IMR-90 (cell line): ENCODE results near the gene PPA2. TPM values are rescaled to one million over a fixed set of nuclear protein-coding genes. Genes with fewer than 3 reads are reported as not detected.

Experiments
- ATAC-seq: fragments of 200-7000 bp; cut with Tn5 transposase; 2 replicates; pipeline ENCODE4 v1.9.1; 2020; ENCODE audit warnings: low read depth, mild to moderate bottlenecking, moderate library complexity
- BruUV-seq: library from RNA; stranded (reverse); fragments of 400-500 nt; replicated peaks from 2 replicates; lab custom pipeline; 2021; lab: Mats Ljungman, UMichigan
- CTCF ChIA-PET: fragments of 300-600 bp; formaldehyde crosslinking; extraction: SDS; loops from one replicate; lab custom pipeline; 2021; ENCODE audit warnings: antibody characterized with exemption; lab: Yijun Ruan, JAX
- POLR2A ChIA-PET: fragments of 300-600 bp; sonication (Branson Sonifier 250); formaldehyde crosslinking; loops from one replicate; lab custom pipeline; 2022; ENCODE audit warnings: antibody characterized with exemption; ENCODE audit not compliant: unreplicated experiment; lab: Charles Lee
- DNase-seq: peaks from one replicate; pipeline ENCODE4 v3.0.0; 2013
- H2AFZ ChIP-seq: replicated peaks from 2 replicates; pipeline ENCODE3; 2013; ENCODE audit warnings: low read length, mild to moderate bottlenecking; ENCODE audit not compliant: poor library complexity
- H2AK5ac ChIP-seq: 2 replicates; pipeline ENCODE4 v1.6.1; 2013; ENCODE audit warnings: low read depth, low read length, inconsistent platforms
- H2AK9ac ChIP-seq: replicated peaks from 2 replicates; pipeline ENCODE3; 2013; ENCODE audit warnings: mild to moderate bottlenecking, low read depth, low read length, moderate library complexity; ENCODE audit not compliant: poor library complexity
- H2BK120ac ChIP-seq: 2 replicates; pipeline ENCODE4 v1.6.1; 2013; ENCODE audit warnings: low read depth, low read length, inconsistent platforms
- H2BK15ac ChIP-seq: 3 replicates; pipeline ENCODE4 v1.6.1; 2013; ENCODE audit warnings: low read depth, low read length, inconsistent platforms
- H2BK20ac ChIP-seq: 2 replicates; pipeline ENCODE4 v1.6.1; 2013; ENCODE audit warnings: low read depth, mild to moderate bottlenecking, inconsistent platforms, low read length, moderate library complexity
- H2BK5ac ChIP-seq: 2 replicates; pipeline ENCODE4 v1.6.1; 2013; ENCODE audit warnings: mild to moderate bottlenecking, low read depth, low read length, inconsistent platforms; ENCODE audit not compliant: poor library complexity, severe bottlenecking
- H3K14ac ChIP-seq: replicated peaks from 2 replicates; pipeline ENCODE4 v1.6.1; 2013; ENCODE audit warnings: low read depth, low read length, inconsistent platforms
- H3K18ac ChIP-seq: 2 replicates; pipeline ENCODE4 v1.6.1; 2013; ENCODE audit warnings: low read depth, low read length, control low read depth
- H3K23ac ChIP-seq: 2 replicates; pipeline ENCODE4 v1.6.1; 2013; ENCODE audit warnings: low read depth, low read length, inconsistent platforms
- H3K27ac ChIP-seq: 2 replicates; pipeline ENCODE4 v1.5.1; 2013; ENCODE audit warnings: mild to moderate bottlenecking, control low read depth, low read length; ENCODE audit not compliant: insufficient read depth
- H3K27me3 ChIP-seq: 2 replicates; pipeline ENCODE4 v1.6.1; 2013; ENCODE audit warnings: low read length; ENCODE audit not compliant: control insufficient read depth, insufficient read depth
- H3K36me3 ChIP-seq: 2 replicates; pipeline ENCODE4 v1.6.1; 2013; ENCODE audit warnings: low read length, mixed read lengths; ENCODE audit not compliant: control insufficient read depth, insufficient read depth
- H3K4ac ChIP-seq: 2 replicates; pipeline ENCODE4 v1.6.1; 2013; ENCODE audit warnings: low read depth, low read length, inconsistent platforms
- H3K4me1 ChIP-seq: 2 replicates; pipeline ENCODE4 v1.6.1; 2013; ENCODE audit warnings: low read length, mixed read lengths; ENCODE audit not compliant: control insufficient read depth, insufficient read depth
- H3K4me2 ChIP-seq: 2 replicates; pipeline ENCODE4 v1.6.1; 2013; ENCODE audit warnings: low read depth, mild to moderate bottlenecking, control low read depth, low read length, moderate library complexity
- H3K4me3 ChIP-seq: 2 replicates; pipeline ENCODE4 v1.5.1; 2013; ENCODE audit warnings: low read depth, mild to moderate bottlenecking, control low read depth, low read length, moderate library complexity; ENCODE audit not compliant: insufficient read depth
- H3K56ac ChIP-seq: 2 replicates; pipeline ENCODE4 v1.6.1; 2013; ENCODE audit warnings: low read length, inconsistent platforms; ENCODE audit not compliant: insufficient read depth; ENCODE audit errors: extremely low read depth
- H3K79me1 ChIP-seq, 2 experiments: 2 replicates each; pipeline ENCODE4 v1.6.1; 2013; ENCODE audit warnings: low read length in 2 of 2, inconsistent platforms in 1 of 2, low read depth in 1 of 2
- H3K9ac ChIP-seq: 2 replicates; pipeline ENCODE4 v1.6.1; 2013; ENCODE audit warnings: low read depth, low read length, control low read depth
- H3K9me1 ChIP-seq: 2 replicates; pipeline ENCODE4 v1.6.1; 2013; ENCODE audit warnings: low read length, inconsistent platforms; ENCODE audit not compliant: insufficient read depth
- H3K9me3 ChIP-seq: 2 replicates; pipeline ENCODE4 v1.6.1; 2013; ENCODE audit warnings: low read length; ENCODE audit not compliant: control insufficient read depth, insufficient read depth
- H4K20me1 ChIP-seq: 2 replicates; pipeline ENCODE4 v1.6.1; 2013; ENCODE audit warnings: low read length, inconsistent platforms; ENCODE audit not compliant: insufficient read depth
- H4K5ac ChIP-seq: 2 replicates; pipeline ENCODE4 v1.6.1; 2013; ENCODE audit warnings: mild to moderate bottlenecking, low read depth, low read length, control low read depth
- H4K8ac ChIP-seq, 2 experiments: 2 replicates each; pipeline ENCODE4 v1.6.1; 2013; ENCODE audit warnings: low read depth in 2 of 2, low read length in 2 of 2, control low read depth in 1 of 2, inconsistent platforms in 1 of 2
- H4K91ac ChIP-seq: 2 replicates; pipeline ENCODE4 v1.6.1; 2013; ENCODE audit warnings: low read depth, low read length, inconsistent platforms; ENCODE audit not compliant: insufficient read depth
- BHLHE40 ChIP-seq: fragments of 150-350 bp; IDR thresholded peaks from 2 replicates; pipeline ENCODE4 v1.6.1; 2016; ENCODE audit warnings: mild to moderate bottlenecking, low read depth, low read length
- CEBPB ChIP-seq: IDR thresholded peaks from 2 replicates; pipeline ENCODE4 v1.6.1; 2012; ENCODE audit warnings: low read depth, low read length, improper control_type of control experiment
- CHD1 ChIP-seq: IDR thresholded peaks from 2 replicates; pipeline ENCODE4 v1.6.1; 2012; ENCODE audit warnings: low read depth, low read length, improper control_type of control experiment
- CTCF ChIP-seq: conservative IDR thresholded peaks from 2 replicates; pipeline ENCODE4 v1.5.1; 2012; ENCODE audit warnings: mild to moderate bottlenecking, low read depth, low read length, improper control_type of control experiment
- ELK1 ChIP-seq: fragments of 150-350 bp; IDR thresholded peaks from 2 replicates; pipeline ENCODE4 v1.6.1; 2016; ENCODE audit warnings: low read depth, mild to moderate bottlenecking, low read length, moderate library complexity, borderline replicate concordance
- FOS ChIP-seq: fragments of 150-350 bp; IDR thresholded peaks from 2 replicates; pipeline ENCODE4 v1.6.1; 2016; ENCODE audit warnings: low read depth, low read length
- MAFK ChIP-seq: IDR thresholded peaks from 2 replicates; pipeline ENCODE4 v1.6.1; 2012; ENCODE audit warnings: low read depth, low read length, improper control_type of control experiment
- MAZ ChIP-seq: IDR thresholded peaks from 2 replicates; pipeline ENCODE4 v1.6.1; 2012; ENCODE audit warnings: low read depth, mild to moderate bottlenecking, low read length, improper control_type of control experiment, moderate library complexity, borderline replicate concordance
- MXI1 ChIP-seq: IDR thresholded peaks from 2 replicates; pipeline ENCODE4 v1.6.1; 2012; ENCODE audit warnings: low read depth, mild to moderate bottlenecking, low read length, moderate library complexity, borderline replicate concordance
- NFE2L2 ChIP-seq: fragments of 150-350 bp; IDR thresholded peaks from 2 replicates; pipeline ENCODE4 v1.6.1; 2016; ENCODE audit warnings: low read depth, mild to moderate bottlenecking, low read length
- POLR2A ChIP-seq: IDR thresholded peaks from 2 replicates; pipeline ENCODE4 v1.6.1; 2012; ENCODE audit warnings: mild to moderate bottlenecking, low read depth, low read length
- RAD21 ChIP-seq: IDR thresholded peaks from 2 replicates; pipeline ENCODE4 v1.6.1; 2012; ENCODE audit warnings: low read length, improper control_type of control experiment
- RCOR1 ChIP-seq: IDR thresholded peaks from 2 replicates; pipeline ENCODE4 v1.6.1; 2012; ENCODE audit warnings: mild to moderate bottlenecking, low read length, improper control_type of control experiment; ENCODE audit not compliant: insufficient replicate concordance
- RFX5 ChIP-seq: IDR thresholded peaks from 2 replicates; pipeline ENCODE4 v1.8.0; 2012; ENCODE audit warnings: low read depth, mild to moderate bottlenecking, low read length, moderate library complexity
- SMC3 ChIP-seq: fragments of 150-350 bp; IDR thresholded peaks from 2 replicates; pipeline ENCODE4 v1.6.1; 2016; ENCODE audit warnings: low read depth, mild to moderate bottlenecking, antibody characterized with exemption, low read length, moderate library complexity
- USF2 ChIP-seq: fragments of 150-350 bp; IDR thresholded peaks from 2 replicates; pipeline ENCODE4 v1.6.1; 2017; ENCODE audit warnings: mild to moderate bottlenecking, antibody characterized with exemption, low read length, low read depth
- WGBS, 2 experiments: methylation state at CpG; one replicate each; pipeline versions ENCODE4 v1.1.5 to v1.1.7; 2013; ENCODE audit warnings: missing lambda C conversion rate in 2 of 2; ENCODE audit not compliant: insufficient read length in 1 of 2; ENCODE audit errors: extremely low coverage in 2 of 2; 5-methylcytosine and 5-hydroxymethylcytosine counted together
- dilution Hi-C: fragments of 300-500 bp; cut with HindIII; formaldehyde crosslinking; loops from one replicate; pipeline ENCODE4 v1.14.3; 2018; ENCODE audit warnings: low sequenced_read_pairs; ENCODE audit not compliant: unreplicated experiment
- in situ Hi-C: fragments of 300-500 bp; cut with MboI; formaldehyde crosslinking; loops from 3 replicates; pipeline ENCODE4 v1.14.3; 2019; ENCODE audit warnings: low sequenced_read_pairs, inconsistent platforms, mixed read lengths
- intact Hi-C: fragments of 100-400 bp; cut with micrococcal nuclease; formaldehyde crosslinking; loops from 2 replicates; pipeline ENCODE4 v1.10.0; 2022
- polyA plus RNA-seq, 3 experiments: library from polyadenylated mRNA; depleted of rRNA; stranded (reverse); fragments of >200 nt; gene quantifications; 2 replicates each; pipeline ENCODE4 v1.2.3, GENCODE V29; 2012; ENCODE audit warnings: low replicate concordance in 1 of 3
- total RNA-seq: library from RNA; depleted of rRNA; stranded (reverse); fragments of >200 nt; gene quantifications from 2 replicates; pipeline ENCODE4 v1.2.3, GENCODE V29; 2012

PPA2 gene
- total and polyA plus RNA-seq, 2 of the 4 experiments (the other 2 are of a cell fraction) = 43.1 to 52.5 TPM

GRCh38 chr4:105345838-105346237, 128.0 kb downstream of the PPA2 start:
- Histone ChIP-seq H2BK15ac (no peak overlapping the region), H4K5ac (no peak overlapping the region), H2AK9ac (no peak overlapping the region), H4K8ac (no peak overlapping the region), H3K18ac (no peak overlapping the region), H3K4me1 (no peaks in the 10 kb centered on the region), H2AK5ac (no peak overlapping the region), H3K9ac (no peak overlapping the region), H3K4me3 (no peak overlapping the region), H3K27ac (no peak overlapping the region), H3K79me1 (no peaks in the 10 kb centered on the region), H3K36me3 (no peaks in the 10 kb centered on the region), H3K23ac (no peak overlapping the region), H3K4me2 (no peak overlapping the region), H3K56ac (no peak overlapping the region), H4K20me1 (no peaks in the 10 kb centered on the region), H3K14ac (no peak overlapping the region), H2BK5ac (no peak overlapping the region), H3K9me1 (no peaks in the 10 kb centered on the region), H2AFZ (no peak overlapping the region), H2BK120ac (no peak overlapping the region), H3K4ac (no peak overlapping the region), H2BK20ac (no peak overlapping the region), H4K91ac (no peak overlapping the region), H3K27me3 (no peaks in the 10 kb centered on the region), H3K9me3 (no peaks in the 10 kb centered on the region)
- in situ Hi-C loops (no loop called here), intact Hi-C loops (no loop called here), dilution Hi-C loops (no loop called here)
- TF ChIP-seq FOS = no peak
- no peak for TF ChIP-seq RCOR1
- TF ChIP-seq RFX5 = no peak
- TF ChIP-seq ELK1 = no peak
- TF ChIP-seq USF2 = no peak
- TF ChIP-seq CHD1 = no peak
- TF ChIP-seq MAZ = no peak
- no peak for TF ChIP-seq POLR2A
- no peak for TF ChIP-seq BHLHE40
- no peak for TF ChIP-seq RAD21
- TF ChIP-seq CTCF = no peak
- TF ChIP-seq SMC3 = no peak
- no peak for TF ChIP-seq MXI1
- no peak for TF ChIP-seq NFE2L2
- no peak for TF ChIP-seq MAFK
- no peak for TF ChIP-seq CEBPB
- no CpG with 5 or more reads among the region's 2 CpGs for WGBS, 2 experiments
- POLR2A ChIA-PET = no interaction called here
- ATAC-seq = no peak
- no TSS peak for BruUV-seq
- no peak for DNase-seq
- CTCF ChIA-PET = no interaction called here
